CD4-positive, alpha-beta T cell treated with Interleukin-10 for 1 hour (primary cell): ENCODE measurements around the gene METTL25B.

ENCODE experiments used
- DNase-seq: peaks from one replicate; pipeline ENCODE4 v3.0.0-alpha.2; 2020

The METTL25B gene

DNA sequence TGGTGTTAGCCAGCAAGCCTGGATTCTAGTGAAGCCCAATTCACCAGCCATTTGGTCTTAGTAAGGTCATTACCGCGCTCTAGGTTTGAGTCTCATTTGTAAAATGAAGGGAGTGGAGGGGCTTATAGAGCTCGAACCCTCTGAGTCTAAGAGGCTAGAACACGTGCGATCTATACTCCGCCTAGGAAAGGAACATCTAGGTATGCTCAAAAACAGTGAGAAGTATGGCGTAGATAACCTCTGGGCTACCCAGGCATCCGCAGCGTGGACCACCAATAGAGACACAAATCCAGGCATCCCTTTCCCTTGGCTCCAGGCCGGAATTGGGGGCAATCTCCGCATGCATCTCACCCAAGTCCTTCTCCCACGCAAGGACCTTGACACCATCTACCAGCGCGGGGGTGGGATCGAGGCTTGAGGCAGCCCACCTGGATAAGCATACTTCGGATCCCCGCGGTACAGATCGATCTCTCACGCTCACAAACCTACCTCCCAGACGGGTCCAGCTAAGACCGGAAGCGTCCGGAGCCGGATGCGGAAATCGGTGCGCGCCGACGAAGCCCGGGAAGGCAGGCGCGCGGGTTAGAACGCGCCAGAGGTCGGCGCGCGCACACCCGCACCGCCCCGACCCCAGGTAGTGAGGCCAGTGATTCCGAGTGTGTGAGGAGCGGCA, at the start of gene METTL25B:
Gene METTL25B, plus strand, starts transcription at position 544 of the 673 bp plus-strand sequence. CDS start 636 bp downstream, outside the sequence.
- DNase-seq, result peak; percentile 80

DNA sequence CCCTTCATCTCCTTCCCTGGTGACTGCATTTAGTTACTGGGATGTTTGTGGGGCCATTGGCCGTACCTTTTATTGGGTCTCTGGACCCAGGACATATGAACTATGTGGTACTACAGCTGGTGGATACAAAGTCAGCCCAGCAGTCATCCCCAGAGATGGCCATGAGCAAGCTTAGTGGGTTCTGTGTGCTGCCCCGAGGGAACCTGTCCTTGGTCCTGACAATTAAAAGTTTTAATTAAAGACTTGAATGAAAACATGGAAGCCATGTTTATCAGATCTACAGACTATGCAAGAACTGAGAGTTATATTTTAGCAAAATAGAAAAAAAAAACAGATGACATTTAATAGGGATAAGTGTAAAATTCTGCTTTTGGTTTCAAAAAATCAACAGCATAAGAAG, 48.2 kb upstream of the METTL25B start:
- no peak for DNase-seq

DNA sequence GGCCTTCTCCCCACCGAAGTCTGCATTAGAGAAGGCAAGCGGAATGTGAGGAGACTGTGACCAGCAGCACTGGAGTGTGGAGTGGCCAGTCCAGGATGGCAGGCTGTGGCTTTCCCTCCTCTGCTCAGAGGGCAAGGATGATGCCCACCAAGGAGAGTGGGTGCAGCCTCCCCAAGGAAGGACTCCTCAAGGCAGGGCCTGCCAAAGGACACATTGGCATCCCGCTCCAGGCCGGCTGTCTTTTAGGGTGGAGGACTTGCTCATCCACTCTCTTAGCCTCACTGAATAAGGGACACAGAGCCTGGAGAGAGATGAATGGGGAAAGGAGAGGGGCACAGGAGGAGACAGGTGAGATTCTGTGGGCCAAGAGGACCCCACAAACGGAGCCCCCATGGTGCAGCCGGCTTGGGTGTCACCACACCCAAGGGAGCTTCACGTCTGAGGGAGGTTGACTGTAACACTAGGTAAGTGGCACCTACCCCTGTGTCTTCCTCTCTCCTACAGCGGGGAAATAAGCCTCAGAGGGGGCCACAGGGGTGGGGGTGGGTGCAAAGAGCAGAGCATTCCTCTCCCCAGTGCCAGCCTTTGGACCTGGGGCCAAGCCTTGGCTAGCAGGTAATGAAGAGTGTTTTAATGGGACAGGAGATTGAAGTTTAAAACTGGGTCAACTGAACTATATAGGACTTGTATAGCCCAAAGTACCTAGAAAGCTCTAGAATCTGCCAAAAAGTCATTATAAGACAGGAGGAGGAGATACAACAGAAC, 46.9 kb upstream of the METTL25B start:
- DNase-seq, result no peak

DNA sequence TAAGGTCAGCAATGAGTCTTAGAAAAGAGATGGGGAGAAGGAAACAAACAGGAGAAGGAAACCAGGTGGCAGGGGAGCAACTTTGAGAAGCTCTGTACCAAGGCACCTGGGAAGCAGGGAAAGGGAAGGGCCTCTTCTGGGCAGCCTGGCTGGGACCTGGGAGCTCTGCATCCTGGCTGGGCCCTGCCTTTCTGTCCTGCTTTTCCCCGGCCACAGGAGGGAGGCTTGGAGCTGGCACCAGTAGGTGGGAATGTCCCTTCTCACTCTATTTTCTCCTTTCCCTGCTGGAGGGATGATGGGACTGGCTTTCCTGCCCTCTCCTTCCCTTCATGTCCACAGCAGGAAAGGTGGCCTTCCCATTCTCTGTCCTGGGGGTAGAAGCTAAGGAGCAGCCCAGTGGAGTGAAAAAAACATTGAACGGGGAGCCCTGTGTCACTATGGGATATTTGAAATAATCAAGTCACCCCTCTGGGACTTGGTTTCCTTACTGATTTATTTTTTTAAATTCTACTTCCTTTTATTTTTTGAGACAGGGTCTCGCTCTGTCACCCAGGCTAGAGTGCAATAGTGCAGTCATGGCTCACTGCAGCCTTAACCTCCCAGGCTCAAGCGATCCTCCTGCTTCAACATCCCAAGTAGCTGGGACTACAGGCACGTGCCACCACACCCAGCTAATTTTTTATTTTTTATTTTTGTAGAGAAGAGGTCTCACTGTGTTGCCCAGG, 45.9 kb upstream of the METTL25B start:
- DNase-seq, result no peak

DNA sequence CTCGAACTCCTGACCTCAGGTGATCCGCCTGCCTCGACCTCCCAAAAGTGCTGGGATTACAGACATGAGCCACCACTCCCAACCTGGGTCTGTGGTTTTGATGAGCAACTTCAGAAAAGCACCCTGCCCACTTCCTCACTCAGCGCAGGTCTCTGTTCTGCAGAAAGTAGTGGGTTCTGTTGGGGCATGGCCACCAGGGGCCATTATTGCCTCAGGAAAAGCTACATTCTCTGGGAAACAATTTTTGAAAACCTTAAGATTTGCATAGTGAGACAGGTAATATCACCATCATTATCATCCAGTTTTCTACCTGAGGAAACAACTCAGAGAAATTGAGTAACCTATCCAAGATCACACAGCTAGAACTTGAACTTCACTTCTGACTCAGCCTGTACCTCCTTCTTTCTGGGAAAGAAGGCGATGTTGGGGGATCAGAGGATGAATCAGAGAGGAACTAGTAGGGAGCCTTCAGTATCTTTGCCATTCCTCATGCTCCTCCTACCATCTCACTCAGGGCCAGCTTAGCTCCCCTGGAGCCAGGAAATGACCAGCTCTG, 44.0 kb upstream of the METTL25B start:
- DNase-seq, result peak; percentile 32

DNA sequence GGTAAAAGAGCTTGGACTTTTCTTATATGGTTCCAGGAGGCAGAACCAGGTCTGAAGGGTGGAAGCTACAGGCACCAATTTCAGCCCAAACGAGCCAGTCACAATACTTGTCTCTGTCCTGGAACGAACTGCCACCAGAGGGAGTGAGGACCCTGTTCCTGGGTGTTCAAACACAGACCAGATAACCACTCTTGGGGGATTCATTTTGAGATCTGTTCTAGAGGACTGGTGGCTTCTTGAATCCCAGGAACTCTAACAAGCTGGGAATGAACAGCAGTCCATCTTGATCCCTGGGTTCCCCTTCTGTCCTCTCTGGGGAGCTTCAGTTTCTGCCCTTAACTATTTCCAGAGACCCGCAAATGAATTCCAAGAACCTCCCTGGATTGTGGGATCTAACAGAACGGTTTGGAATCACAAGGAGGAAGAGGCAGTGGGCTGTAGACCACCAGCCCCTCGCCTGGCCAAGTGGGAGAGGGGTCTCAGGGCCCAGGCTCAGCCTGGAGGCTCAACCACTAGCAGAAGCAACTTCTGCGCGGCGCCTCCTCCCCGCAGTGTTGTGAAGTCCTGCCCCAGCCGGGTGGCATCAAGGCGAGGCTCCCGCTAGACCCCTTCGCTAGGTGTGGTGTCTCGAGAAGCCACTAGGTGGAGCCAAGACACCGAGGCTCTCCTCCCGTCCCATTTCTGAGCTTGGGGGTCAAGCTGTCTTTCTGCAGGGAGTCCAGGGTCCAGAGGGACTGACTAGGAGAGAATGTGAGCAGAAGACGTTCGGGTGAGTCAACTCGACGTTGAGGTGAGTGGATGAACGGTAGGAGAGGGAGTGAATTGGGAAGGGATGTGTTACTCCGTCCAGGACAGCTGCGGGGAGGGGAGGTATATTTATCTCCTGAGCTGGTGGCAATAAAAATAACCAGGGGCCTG, 39.0 kb upstream of the METTL25B start:
- DNase-seq, result peak; percentile 82

DNA sequence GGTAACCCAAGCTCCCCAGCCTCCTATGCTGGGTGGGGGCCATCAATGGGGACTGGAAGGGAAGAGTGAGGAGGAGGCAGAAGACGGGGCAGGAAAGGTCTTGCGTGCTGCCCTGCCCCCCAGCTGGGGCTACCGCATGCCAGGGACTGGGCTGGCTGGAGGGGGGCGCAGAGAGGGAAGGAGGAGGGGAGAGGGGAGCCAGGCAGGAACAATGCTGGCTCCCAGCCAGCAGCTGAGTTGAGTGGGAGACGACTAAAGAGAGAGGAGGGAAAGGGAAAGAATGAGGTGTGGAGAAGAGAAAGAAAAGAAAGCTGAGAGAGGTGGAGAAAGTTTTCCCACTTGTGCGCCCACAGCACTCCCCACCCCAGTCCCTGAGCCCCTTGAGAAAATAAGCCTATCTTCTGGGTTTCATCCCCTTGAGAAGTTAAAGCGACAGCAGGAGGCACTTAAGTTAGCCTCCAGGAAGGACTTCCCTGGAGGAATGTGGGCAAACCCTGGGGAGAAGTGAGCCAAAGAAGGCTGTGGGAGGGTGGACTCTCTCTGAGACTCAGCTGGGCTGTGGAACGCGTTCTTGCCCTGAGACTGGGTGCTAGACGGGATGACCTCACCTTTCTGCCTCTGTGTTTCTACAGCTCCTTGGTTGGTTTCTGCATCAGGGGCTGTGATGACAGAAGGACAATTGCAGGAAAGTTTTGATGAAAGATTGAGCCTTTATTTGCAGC, 38.2 kb upstream of the METTL25B start:
- DNase-seq, result no peak

DNA sequence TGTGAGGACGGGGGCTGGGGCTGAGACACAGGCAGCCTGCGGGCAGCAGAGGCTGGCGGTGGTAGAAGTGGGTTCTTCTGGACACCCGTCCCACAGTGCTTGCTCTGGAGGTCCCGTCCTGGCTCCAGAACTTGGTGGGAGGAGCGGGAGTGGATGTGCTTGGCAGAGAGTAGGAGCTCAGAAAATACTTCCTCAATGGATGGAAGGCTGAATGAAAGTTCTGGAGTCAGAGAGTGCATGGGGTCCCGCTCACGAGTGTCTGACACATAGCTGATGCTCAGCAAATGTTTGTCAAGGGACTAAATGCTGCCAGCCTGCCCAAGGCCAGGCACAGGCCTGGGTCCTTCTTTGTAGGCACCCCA, 37.6 kb upstream of the METTL25B start:
- DNase-seq, result no peak

DNA sequence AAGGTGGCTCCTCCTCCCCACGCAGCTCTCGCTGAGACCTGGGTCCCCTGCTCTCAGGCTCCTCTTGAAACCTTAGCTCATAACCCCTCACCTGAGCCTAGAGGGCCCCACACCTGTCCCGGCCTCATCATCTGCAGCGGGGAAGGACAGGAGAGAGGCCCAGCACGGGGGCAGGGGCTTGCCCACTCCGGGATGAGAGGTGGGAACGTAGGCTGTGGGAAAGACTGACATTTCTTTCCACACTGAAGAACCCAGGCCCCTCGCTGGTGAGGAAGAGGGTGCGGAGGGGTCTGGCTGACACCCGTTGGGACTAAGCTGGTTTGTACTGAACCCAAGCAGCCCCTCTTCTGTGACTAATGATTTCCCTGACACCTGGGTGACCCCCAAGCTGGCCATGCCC, 37.1 kb upstream of the METTL25B start:
- no peak for DNase-seq

DNA sequence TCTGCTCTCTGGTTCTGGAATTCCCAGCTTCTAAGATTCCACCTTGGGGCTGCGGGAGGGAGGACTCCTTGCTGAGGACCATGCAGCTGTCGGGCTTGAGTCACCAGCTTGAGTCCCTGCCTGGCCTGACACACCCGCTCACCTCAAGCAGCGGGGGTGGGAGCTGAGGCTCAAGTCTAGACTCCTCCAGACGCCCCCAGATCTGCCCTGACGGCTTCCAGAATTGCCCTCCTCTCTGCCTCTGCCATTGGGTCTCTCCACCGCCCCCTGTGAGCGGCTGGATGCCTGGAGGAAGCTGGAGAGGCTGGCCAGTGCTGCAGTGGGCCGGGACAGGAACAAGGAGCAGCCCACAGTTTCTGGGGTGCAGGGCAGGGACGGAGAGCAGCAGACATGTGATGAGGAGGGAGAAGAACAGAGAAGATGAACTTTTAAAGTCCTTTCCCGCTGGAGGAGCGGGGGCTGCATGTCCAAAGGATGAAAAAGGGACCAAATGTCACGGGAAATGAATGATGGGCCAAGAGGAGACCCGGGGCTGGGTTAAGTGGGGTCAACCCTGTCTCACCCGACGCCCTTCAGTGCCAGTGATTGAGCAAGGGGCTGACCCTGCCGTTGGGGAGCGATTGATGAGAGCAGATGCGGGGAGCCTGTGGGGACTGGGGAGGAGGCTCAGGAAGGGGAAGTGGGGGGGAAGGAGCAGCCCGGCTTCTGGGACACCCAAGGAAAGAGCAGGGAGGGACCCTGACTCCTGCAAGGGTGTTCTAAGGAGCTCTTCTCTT, 36.4 kb upstream of the METTL25B start:
- no peak for DNase-seq

DNA sequence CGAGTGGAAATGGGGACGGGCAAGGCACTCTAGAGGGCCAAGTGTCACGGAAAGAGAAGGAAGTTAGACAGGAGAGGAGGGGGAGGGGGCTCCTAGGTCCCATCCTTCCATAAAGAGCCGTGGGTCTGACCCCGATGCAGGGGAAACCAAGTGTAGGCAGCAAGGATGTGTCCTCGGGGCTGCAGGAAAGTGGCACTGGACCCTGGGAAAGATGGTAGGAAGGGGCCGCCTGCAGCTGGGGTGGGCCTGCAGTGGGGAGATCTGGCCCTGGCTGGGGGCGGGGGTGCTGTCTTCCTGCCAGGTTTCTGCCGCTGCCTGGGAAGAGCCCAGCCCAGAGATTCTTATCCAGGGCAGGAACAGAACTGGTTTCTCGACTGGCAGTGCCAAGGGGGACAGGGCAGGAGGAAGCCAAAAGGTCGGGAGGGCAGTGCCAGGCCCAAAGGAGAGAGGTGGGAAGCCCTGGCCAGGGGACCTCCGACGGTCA, 35.8 kb upstream of the METTL25B start:
- DNase-seq, result no peak

DNA sequence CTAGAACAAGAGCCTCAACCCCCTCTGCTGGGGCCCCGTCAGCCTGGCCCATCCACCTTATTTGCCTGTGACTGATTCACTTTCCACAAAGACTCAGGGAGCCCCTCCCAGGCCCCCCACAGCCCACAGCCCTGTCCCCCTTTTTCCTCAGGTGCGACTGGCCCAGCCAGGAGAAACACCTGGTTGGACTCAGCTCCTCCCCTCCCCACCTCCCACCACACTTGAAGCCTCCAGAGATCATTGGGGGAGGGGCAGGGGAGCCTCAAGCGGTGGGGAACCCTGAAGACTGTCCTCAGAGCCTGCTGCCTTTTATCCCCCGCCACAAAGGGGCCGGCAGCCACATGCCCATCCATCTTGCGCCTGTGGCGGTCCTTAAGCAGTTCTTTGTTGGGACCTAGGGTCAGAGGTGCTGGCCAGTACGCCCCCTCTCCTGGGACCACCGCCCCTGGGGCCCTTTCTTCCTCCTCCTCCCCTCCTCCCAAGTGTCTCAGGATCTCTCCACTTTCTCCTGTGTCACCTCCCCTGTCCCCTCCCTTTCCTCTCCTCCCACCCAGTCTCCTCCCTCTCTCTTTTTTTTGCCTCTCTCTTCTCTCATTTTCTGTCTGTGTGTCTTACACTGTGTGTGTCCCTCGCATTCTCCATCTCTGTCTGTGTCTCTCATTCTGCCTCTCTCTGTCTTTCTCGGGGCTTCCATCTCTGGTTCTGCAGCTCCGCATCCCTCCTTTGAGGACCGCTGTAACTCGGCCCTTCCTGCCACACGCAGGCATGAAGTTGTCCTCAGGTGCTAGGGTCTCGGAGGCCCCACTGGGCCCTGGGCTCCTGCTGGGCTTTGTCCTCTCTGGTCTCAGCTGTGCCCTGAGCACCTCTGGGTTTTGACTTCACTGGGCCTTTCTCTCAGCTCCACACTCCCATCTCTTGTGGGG, 35.1 kb upstream of the METTL25B start:
- peak; percentile 13 for DNase-seq

DNA sequence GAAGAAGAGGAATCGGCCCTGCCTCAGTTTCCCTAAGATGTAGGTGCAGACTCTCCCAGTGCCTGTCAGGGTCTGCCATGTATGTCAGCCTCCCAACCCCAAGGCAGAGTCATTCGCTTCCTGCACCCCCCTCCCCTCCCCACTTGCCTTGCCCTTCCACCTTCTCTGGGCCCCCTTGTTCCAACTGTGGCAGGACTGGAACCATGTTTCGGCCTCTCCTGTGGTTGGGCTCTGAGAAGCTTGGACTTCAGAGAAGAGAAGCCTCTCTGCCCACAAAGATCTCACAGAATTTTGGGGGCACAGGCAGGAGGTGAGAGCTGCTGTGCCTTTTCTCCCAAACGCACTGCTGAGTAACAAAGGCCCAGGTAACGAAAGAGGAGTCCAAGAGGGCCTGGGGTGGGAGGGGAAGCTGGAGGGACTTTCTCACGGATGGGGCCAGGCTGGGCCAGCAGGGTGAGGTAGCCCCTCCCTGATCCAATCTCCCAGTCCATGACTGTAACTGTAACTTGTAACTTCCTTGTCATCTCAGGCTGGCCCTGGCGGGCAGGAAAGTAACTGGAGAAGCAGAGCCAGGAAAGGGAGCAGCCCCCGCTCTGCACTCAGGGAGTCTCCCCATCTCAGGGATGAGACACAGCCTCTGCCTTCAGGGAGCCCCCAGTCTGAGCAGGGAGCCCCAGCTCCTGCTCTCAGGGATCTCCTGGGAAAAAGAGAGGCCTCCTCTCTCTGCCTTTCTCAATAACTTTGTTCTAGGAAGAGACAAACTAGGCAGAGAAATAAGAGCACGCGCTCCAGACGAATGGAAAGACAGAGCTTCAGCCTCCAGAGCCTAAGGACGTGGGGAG, 34.2 kb upstream of the METTL25B start:
- DNase-seq, result no peak

DNA sequence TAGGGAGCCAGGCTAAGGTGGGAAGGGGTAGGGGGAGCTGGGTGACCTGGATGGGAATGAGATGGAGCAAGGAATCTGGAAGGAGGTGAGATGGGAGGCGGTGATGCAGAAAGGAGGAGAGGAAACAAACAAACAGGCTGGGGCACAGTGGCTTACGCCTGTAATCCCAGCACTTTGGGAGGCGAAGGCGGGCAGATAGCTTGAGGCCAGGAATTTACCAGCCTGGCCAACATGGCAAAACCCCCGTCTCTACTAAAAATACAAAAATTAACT, 33.6 kb upstream of the METTL25B start:
- DNase-seq, result no peak

DNA sequence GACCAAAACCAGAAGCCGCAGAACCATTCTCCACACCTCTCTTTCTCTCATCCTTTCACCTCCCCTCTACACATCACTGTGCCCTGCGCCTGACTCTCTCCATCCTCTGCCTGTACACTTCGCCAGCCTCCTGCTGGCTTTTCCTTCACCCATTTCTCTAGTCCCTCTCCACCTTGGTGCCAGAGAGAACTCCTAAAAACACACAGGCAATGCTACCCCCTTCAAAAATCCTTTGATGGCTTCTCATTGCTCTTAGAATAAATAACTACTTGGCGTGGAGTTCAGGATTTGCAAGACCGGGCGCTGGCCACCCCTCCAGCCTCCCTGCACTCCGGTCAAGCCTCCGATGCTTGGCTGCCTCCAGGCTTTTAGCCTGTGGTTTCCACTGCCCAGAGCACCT, 31.5 kb upstream of the METTL25B start:
- no peak for DNase-seq

DNA sequence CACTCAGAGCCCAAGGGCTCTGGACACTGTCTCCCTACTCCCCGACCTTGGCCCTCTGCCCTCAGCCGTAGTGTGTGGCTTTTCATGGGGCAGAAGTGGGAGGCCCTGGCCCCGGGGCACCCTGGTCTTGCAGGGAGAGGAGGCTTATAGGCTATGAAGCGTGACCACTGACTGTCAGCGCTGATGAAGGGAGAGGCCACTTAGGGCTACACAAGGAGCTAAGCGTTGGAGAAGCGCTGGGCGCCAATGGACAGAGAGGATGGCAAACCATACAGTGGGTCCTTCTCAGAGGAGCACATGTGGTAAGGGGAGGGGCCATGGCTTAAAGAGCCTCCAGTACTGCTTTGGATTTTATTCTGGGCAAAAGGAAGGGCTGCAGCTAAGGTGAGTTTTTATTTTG, 30.8 kb upstream of the METTL25B start:
- no peak for DNase-seq

DNA sequence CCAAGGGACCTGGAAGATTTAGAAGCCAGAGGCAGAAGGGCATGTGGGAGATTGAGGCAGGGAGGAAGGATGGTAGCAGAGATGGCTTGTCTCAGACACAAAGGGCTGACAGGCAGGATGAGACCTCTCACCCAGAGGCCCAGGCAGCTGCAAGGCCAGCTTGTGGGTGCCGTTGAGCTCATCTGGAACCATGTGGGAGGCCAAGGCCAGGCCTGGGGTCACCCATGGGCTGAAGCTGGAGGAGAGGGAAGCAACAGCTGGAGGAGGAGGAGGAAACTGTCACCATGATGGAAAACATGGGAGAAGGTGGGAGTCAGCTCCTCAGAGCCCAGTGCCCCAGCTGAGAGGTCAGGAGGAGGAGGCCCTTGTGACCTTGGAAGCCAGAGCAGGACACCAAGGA, 29.3 kb upstream of the METTL25B start:
- no peak for DNase-seq

DNA sequence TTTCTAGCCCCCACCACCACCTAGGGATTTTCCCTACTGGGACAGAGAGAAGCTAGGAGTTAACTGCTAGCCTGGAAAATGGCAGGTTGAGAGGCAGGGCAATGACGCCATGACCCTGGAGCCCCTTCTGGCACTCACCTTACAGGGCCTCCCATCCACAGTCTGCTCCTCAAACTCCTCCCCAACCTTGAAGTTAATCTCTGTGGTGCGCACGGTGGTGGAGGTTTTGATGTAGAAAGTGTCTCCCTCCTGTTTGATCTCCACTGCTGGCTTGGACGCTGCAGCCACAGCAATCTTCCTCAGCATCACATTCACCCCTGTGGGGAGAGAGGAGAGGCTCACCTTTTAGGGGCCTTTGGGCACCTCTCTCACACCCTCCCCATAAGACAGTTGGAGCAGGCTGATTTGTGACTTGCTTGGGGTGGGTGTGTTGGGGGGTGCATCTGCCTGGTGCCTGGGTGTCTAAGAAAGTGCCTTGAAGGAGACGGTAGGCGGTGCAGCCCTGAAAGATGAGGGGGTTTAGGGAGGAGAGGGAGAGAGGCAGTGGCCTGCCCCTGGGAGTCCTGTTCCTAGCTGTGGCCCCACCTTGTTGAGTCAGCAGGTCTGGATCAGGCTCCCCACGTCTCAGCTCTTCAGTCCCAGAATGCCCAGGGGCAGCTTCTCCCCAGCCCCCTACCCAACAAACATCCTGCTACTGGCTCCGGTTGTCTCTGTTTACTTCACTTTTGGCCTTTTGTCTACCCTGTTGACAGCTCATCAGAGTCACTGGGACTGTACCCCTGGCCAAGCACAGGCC, 27.3 kb upstream of the METTL25B start:
- no peak for DNase-seq
